ENCODE data around the gene ABHD15.

The ABHD15 gene

GRCh38 chr17:29593591-29594518 is 27.0 kb upstream of the ABHD15 start:
- Histone ChIP-seq H3K36me3 (ENCODE audit: control insufficient read depth in 1 of 2, insufficient read depth in 2 of 2, low read depth in 1 of 2, low read length in 2 of 2) (no peaks in the 10 kb centered on the region), H4K91ac (ENCODE audit: low read length) (no peak overlapping the region), H2BK5ac (ENCODE audit: low read depth, low read length, poor library complexity, severe bottlenecking) (no peak overlapping the region), H2BK12ac (ENCODE audit: low read length in 2 of 2) (no peak overlapping the region), H2BK15ac (ENCODE audit: low read depth, poor library complexity, severe bottlenecking) (no peak overlapping the region), H3K27ac (ENCODE audit: low read length, poor library complexity, severe bottlenecking) (no peak overlapping the region), H2BK120ac (ENCODE audit: low read depth, low read length) (no peak overlapping the region), H3K27me3 (ENCODE audit: control insufficient read depth in 1 of 2, insufficient read depth in 1 of 2, low read length in 2 of 2) (no peaks in the 10 kb centered on the region), H3K14ac (ENCODE audit: low read length in 2 of 2) (no peak overlapping the region), H3K4me1 (ENCODE audit: control insufficient read depth, insufficient read depth, low read depth, low read length) (peaks cover 57% of the 10 kb centered on the region), H2AFZ (ENCODE audit: low read depth, low read length) (peak overlapping the region; percentile 23), H4K8ac (ENCODE audit: low read length) (no peak overlapping the region), H3K9ac (ENCODE audit: low read length) (peak overlapping the region; percentile 61), H2AK5ac (ENCODE audit: low read length, severe bottlenecking) (no peak overlapping the region), H3K4ac (ENCODE audit: low read depth in 1 of 2, low read length in 2 of 2) (no peak overlapping the region), H3K9me3 (ENCODE audit: control insufficient read depth, low read length) (no peaks in the 10 kb centered on the region), H3K4me2 (ENCODE audit: low read length, poor library complexity, severe bottlenecking) (peak overlapping the region; percentile 95), H3K18ac (ENCODE audit: low read depth in 1 of 2, low read length in 2 of 2) (peak overlapping the region in 1 of 2 experiments; percentile 49), H3K79me1 (replicated peaks; ENCODE audit: low read length, poor library complexity, severe bottlenecking) (peaks cover 7% of the 10 kb centered on the region), H3K4me3 (ENCODE audit: insufficient read depth in 1 of 2, low read depth in 1 of 2, low read length in 2 of 2) (peak overlapping the region; percentile 64 to 76), H3K23ac (ENCODE audit: low read length in 2 of 2) (no peak overlapping the region)
- WGBS, result 5% methylated on average over 58 of the region's 64 CpGs
- DNase-seq, result peak; percentile 41

DNA sequence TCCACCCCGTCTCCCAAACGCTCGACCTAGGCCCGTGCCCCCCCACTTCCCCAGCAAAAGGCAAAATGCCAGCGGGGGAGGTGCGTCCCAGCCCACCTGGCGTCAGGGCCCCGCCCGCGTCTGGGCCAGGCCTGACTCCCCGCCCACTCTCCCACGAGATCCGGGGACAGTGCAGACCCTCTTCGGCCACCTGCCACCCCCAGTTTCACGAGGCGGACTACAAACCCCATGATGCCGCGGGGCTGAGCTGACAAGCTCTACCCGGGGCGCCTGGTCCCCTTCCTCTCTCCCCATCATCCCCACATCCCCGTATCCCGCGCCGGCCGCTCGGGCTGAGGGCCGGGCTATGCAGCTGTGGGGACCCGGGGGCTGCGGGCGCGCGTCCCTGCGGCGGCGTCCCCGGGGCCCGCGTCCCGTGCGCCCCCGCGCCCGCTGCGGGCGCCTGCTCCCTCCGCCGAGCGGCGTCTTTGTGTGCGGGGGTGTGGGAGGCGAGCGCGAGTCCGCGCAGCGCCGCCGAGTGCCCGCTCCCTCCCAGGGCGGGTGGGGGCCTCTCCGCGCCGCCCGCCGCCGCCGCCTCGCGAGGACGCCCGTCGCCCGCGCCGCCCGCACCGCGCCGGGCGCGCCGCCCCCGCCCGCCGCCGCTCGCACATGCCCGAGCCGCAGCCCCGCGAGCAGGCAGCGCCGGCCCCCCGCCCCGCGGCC is 26.2 kb upstream of the ABHD15 start, which contains the start of gene ANKRD13B:
TSS of gene ANKRD13B (plus strand) at position 283 of the 702 bp plus-strand sequence. CDS start 490 bp downstream, outside the sequence.
- Histone ChIP-seq H2BK12ac (ENCODE audit: low read length in 2 of 2) (peak within 1 kb of the TSS in 1 of 2 experiments; percentile 31), H2AK5ac (ENCODE audit: low read length, severe bottlenecking) (no peak within 1 kb of the TSS), H3K9ac (ENCODE audit: low read length) (peak within 1 kb of the TSS; percentile 85), H3K36me3 (ENCODE audit: control insufficient read depth in 1 of 2, insufficient read depth in 2 of 2, low read depth in 1 of 2, low read length in 2 of 2) (no peaks in the 10 kb centered on the region), H3K4me1 (ENCODE audit: control insufficient read depth, insufficient read depth, low read depth, low read length) (peaks cover 58% of the 10 kb centered on the region), H3K79me1 (replicated peaks; ENCODE audit: low read length, poor library complexity, severe bottlenecking) (peaks cover 7% of the 10 kb centered on the region), H3K9me3 (ENCODE audit: control insufficient read depth, low read length) (no peaks in the 10 kb centered on the region), H2BK5ac (ENCODE audit: low read depth, low read length, poor library complexity, severe bottlenecking) (no peak within 1 kb of the TSS), H2AFZ (ENCODE audit: low read depth, low read length) (peak within 1 kb of the TSS; percentile 23), H3K23ac (ENCODE audit: low read length in 2 of 2) (no peak within 1 kb of the TSS), H3K4me2 (ENCODE audit: low read length, poor library complexity, severe bottlenecking) (peak within 1 kb of the TSS; percentile 95), H3K4me3 (ENCODE audit: insufficient read depth in 1 of 2, low read depth in 1 of 2, low read length in 2 of 2) (peak within 1 kb of the TSS; percentile 64 to 88), H3K14ac (ENCODE audit: low read length in 2 of 2) (no peak within 1 kb of the TSS), H3K27ac (ENCODE audit: low read length, poor library complexity, severe bottlenecking) (peak within 1 kb of the TSS; percentile 39), H4K8ac (ENCODE audit: low read length) (no peak within 1 kb of the TSS), H4K91ac (ENCODE audit: low read length) (no peak within 1 kb of the TSS), H3K27me3 (ENCODE audit: control insufficient read depth in 1 of 2, insufficient read depth in 1 of 2, low read length in 2 of 2) (no peaks in the 10 kb centered on the region), H2BK120ac (ENCODE audit: low read depth, low read length) (no peak within 1 kb of the TSS), H3K4ac (ENCODE audit: low read depth in 1 of 2, low read length in 2 of 2) (no peak within 1 kb of the TSS), H2BK15ac (ENCODE audit: low read depth, poor library complexity, severe bottlenecking) (peak within 1 kb of the TSS; percentile 61), H3K18ac (ENCODE audit: low read depth in 1 of 2, low read length in 2 of 2) (peak within 1 kb of the TSS in 1 of 2 experiments; percentile 49)
- WGBS, result under 1% methylated on average over 21 of the region's 96 CpGs
- no peak for DNase-seq

DNA sequence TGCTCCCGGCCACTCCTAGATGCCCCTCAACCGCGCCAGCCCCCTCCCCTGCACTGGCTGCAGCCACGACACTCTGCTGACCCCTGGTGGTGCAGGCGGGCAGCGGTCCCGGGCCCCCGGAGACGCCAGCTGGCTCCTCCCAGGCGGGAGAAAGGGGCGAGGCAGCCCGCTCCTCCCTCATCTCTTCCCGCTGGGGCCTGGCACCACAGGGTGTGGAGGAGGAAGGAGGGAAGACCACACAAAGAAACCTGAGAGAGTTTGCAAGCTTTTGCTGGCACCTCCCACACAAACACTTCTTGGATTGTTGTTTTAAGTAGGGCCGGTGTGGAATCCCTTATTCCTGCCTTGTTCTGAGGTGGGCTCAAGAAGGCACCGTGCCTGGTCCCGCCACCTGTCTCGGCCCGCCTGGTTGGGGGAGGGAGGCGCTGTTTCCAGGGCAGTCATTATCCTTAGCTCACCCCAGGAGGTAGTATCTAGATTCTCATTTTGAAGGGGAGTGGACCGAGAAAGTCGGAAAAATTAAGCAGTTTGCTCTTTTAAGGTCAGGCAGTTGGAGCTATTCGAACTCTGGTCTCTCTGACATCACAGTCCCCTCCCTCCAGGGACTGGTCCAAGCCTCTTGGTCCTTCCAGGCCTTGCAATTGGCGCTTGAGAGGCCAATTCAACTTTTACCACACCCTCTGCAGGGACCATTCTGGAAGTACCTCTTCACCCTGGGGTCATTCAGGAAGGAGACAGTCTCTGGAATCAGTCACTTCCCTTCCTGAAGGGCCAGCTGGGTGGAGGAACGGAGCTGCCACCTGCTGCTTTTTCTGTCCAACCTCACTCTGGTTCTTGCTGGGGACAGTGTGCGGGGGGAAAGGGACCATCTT is 25.1 kb upstream of the ABHD15 start:
- Histone ChIP-seq H2BK15ac (ENCODE audit: low read depth, poor library complexity, severe bottlenecking) (peak overlapping the region; percentile 40), H3K9ac (ENCODE audit: low read length) (peak overlapping the region; percentile 85), H3K4me2 (ENCODE audit: low read length, poor library complexity, severe bottlenecking) (peak overlapping the region; percentile 85), H2BK12ac (ENCODE audit: low read length in 2 of 2) (peak overlapping the region in 1 of 2 experiments; percentile 31), H4K91ac (ENCODE audit: low read length) (no peak overlapping the region), H3K4me1 (ENCODE audit: control insufficient read depth, insufficient read depth, low read depth, low read length) (peaks cover 59% of the 10 kb centered on the region), H3K9me3 (ENCODE audit: control insufficient read depth, low read length) (no peaks in the 10 kb centered on the region), H3K27ac (ENCODE audit: low read length, poor library complexity, severe bottlenecking) (peak overlapping the region; percentile 69), H3K23ac (ENCODE audit: low read length in 2 of 2) (no peak overlapping the region), H2AK5ac (ENCODE audit: low read length, severe bottlenecking) (no peak overlapping the region), H3K79me1 (replicated peaks; ENCODE audit: low read length, poor library complexity, severe bottlenecking) (peaks cover 3% of the 10 kb centered on the region), H3K4ac (ENCODE audit: low read depth in 1 of 2, low read length in 2 of 2) (no peak overlapping the region), H3K27me3 (ENCODE audit: control insufficient read depth in 1 of 2, insufficient read depth in 1 of 2, low read length in 2 of 2) (no peaks in the 10 kb centered on the region), H3K4me3 (ENCODE audit: insufficient read depth in 1 of 2, low read depth in 1 of 2, low read length in 2 of 2) (peak overlapping the region; percentile 43 to 88), H2AFZ (ENCODE audit: low read depth, low read length) (no peak overlapping the region), H3K18ac (ENCODE audit: low read depth in 1 of 2, low read length in 2 of 2) (no peak overlapping the region), H2BK5ac (ENCODE audit: low read depth, low read length, poor library complexity, severe bottlenecking) (no peak overlapping the region), H4K8ac (ENCODE audit: low read length) (no peak overlapping the region), H2BK120ac (ENCODE audit: low read depth, low read length) (no peak overlapping the region), H3K36me3 (ENCODE audit: control insufficient read depth in 1 of 2, insufficient read depth in 2 of 2, low read depth in 1 of 2, low read length in 2 of 2) (no peaks in the 10 kb centered on the region), H3K14ac (ENCODE audit: low read length in 2 of 2) (no peak overlapping the region)
- 10% methylated on average over 19 of the region's 25 CpGs for WGBS
- peak; percentile 81 for DNase-seq
